GM19372 (cell line): Measurements from ENCODE around the gene IL1RAPL2.
"Not testable (repeated sequence)": the region's sequence is repeated elsewhere in the genome, so short reads cannot be mapped to it uniquely, and the experiment has no call there.

Experiments used
- ATAC-seq: cut with Tn5 transposase; IDR thresholded peaks from one replicate; pipeline ENCODE4 v1.9.1; 2021; ENCODE audit warnings: mild to moderate bottlenecking, low read depth, moderate library complexity; ENCODE audit not compliant: unreplicated experiment

IL1RAPL2 gene

DNA sequence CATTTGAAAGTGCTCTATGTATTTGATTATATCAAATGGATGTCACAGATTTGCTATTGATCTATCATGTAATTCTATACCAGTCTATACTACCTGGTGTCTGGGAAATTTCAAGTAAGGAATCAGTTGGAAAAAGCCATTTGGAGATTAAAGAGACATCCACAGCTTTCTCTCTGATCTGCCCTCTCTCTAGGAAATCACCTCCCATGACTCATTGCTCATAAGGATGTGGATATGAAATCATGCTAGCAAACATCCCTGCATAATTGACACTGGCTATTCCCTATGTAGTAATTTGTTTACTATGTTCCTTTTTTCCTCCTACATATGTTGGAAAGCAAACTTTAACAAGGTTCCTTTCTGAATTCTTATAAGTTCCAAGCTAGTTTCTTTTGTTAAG is 560.2 kb downstream of the IL1RAPL2 start:
- ATAC-seq, result no peak

- no peak for ATAC-seq
Measured at GRCh38 chrX:105134273-105134672, 568.3 kb downstream of the IL1RAPL2 start.

DNA sequence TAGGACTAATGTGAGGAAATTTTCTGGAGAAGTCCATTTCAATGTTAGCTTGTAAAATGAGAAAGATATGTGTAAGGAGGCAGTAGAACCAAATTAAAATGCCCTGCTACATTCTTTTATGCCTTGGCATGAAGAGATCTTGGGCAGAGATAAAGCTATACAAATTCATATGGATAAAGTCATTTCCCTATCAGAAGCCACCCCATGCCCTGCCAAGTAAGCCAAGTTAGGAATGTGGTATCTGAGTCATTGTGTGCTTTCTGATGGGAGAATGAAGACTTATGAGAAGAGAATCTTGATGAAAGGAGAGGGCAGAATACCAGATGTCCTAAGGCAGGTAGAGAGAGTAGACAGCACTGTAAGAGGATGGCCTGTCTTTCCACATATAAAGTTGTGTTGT is 570.8 kb downstream of the IL1RAPL2 start:
- ATAC-seq, result no peak

GRCh38 chrX:105150036-105150435 is 584.0 kb downstream of the IL1RAPL2 start:
- ATAC-seq, result no peak

DNA sequence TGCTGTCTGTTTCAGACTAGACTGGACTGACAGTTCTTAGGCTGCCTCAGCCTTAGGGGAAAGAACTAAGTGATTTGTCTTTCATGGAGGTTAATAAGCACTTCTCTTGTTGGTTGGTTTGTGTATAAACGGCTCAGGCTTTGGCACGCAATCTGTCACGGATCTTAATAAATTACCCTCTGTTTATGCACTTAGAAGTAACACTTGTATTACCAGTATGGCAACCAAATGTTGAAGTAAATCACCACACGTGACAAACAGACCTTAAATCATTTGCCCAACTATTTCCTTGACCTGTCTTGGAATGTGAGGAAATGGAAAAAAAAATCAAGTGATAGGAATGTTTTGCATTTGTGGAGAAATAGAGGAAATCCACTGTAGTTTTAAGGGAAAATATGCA is 584.6 kb downstream of the IL1RAPL2 start:
- ATAC-seq, result no peak

DNA sequence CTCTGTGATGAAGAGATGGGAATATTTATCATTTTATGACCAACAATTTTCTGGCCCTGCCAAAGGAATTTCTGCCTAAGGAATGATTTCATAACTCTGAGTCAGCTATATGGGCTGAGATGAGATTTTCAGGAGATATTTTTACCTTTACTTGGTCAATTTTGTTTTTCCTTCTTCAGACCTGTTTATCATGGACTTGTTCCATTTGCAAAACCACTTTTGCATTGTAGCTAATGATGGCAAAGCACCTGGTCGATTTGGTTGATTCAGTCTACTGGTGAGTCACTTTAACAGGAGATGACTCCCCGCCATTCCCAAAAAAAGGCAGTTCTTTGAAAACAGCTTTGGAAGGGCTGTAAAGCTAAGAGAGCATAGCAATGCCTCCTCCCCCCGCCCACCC is 601.2 kb downstream of the IL1RAPL2 start:
- no peak for ATAC-seq

DNA sequence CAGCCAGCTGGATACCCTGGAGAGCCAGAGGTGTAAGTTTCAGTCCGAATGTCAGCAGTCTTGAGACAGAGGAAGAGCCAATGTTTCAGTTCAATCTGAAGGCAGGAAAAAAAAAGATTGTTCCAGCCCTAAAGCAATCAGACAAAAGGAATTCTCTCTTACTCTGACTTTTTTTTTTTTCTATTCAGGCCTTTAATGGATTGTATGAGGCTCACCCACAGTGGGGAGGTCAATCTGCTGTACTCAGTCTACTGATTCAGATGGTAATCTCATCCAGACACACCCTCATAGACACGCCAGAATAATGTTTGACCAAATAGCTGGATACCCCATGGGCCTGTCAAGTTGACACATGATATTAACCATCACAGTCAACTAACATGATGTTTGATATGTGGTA is 602.6 kb downstream of the IL1RAPL2 start:
- ATAC-seq, result no peak

- no peak for ATAC-seq
Measured at GRCh38 chrX:105173071-105173470, 607.1 kb downstream of the IL1RAPL2 start.

GRCh38 chrX:105179644-105180043 is 613.6 kb downstream of the IL1RAPL2 start:
- ATAC-seq, result no peak

- no peak for ATAC-seq
Measured at GRCh38 chrX:105189093-105189492, 623.1 kb downstream of the IL1RAPL2 start.

DNA sequence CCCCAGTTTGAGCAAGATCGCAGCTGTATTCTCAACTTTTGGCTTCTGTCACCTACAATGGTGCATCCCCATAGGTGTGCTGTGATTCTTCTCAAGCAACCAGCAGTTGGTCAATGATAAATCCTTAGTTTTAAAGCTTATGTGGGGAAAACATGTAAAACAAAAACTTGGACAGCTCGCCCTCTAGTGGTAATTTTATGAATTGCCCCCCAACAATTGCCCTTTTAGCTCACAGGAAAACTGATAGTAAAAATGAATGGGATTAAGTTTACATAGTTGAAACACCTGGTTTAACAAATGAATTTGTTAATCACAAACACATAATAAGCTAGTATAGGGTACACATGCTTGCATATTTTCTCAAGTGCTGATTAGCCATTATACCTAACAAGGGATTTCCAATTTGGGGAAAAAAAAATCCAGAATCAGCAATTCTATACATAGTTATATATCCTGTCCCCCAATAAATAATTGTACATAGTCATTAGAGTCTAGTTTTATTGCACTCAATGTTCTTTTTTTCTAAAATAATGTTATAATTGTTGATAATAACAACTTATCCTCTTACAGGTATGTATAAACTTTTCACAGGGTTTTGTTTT is 624.4 kb downstream of the IL1RAPL2 start:
- ATAC-seq, result no peak

GRCh38 chrX:105191878-105192277 is 625.9 kb downstream of the IL1RAPL2 start:
- ATAC-seq, result peak; percentile 72

DNA sequence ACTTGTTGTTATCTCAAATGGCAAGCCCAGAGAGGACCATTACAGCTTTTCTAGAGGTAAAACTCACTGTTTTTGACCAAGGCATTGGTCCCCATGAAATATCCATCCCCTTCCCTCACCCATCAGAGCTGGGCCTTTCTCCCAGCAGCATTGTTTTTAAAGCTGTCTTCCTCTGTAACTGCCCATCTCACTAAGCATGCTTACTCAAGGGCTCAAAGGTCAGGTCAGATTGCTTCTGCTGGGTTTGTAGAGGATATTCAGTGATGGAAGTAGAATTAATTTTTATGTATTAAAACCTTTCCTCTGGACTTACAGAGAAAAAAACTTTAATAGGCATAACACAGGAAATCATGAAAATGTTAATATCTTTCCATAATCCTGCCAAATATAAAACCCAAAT is 643.4 kb downstream of the IL1RAPL2 start:
- no peak for ATAC-seq

DNA sequence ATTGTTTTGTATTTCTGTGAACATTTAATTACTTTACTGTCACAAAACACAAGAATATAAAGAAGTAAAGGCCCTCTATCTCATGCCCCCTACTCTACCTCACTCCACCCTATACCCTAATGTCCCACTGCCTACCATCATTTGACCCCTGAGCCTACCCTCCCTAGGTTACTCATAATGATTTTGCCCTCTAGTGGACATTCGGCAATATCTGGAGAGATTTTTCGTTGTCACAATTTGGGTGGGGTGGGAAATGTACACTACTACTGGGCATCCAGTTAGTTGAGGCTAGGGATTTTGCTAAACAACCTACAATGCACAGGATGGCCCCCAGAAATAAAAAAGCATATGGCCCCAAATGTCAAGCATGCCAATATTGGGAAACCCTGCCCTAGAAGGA is 644.3 kb downstream of the IL1RAPL2 start:
- no peak for ATAC-seq

DNA sequence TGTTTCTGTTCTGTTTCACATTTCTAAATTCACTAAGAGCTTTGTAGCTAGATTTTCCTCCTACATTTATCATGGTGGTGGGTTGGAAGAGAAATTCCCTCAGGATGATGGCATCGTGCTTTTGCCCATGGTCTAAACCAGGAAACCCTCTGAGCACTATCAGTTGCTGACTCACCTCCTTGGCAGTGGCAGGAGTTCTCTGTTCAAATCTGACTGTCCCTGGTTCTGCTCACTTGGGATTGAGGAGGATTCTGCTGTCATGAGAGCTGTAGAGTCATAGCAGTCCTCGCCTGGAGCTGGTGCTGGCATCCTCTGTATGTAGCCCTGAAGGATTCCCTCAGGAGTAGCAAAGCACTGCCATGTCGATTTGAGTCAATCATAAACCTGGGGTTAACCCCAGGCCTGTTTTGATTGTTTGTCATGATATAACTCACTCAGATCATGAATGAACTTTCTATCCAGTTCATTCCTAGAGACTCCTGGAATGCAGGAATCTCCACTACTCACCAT is 645.1 kb downstream of the IL1RAPL2 start:
- ATAC-seq, result no peak

DNA sequence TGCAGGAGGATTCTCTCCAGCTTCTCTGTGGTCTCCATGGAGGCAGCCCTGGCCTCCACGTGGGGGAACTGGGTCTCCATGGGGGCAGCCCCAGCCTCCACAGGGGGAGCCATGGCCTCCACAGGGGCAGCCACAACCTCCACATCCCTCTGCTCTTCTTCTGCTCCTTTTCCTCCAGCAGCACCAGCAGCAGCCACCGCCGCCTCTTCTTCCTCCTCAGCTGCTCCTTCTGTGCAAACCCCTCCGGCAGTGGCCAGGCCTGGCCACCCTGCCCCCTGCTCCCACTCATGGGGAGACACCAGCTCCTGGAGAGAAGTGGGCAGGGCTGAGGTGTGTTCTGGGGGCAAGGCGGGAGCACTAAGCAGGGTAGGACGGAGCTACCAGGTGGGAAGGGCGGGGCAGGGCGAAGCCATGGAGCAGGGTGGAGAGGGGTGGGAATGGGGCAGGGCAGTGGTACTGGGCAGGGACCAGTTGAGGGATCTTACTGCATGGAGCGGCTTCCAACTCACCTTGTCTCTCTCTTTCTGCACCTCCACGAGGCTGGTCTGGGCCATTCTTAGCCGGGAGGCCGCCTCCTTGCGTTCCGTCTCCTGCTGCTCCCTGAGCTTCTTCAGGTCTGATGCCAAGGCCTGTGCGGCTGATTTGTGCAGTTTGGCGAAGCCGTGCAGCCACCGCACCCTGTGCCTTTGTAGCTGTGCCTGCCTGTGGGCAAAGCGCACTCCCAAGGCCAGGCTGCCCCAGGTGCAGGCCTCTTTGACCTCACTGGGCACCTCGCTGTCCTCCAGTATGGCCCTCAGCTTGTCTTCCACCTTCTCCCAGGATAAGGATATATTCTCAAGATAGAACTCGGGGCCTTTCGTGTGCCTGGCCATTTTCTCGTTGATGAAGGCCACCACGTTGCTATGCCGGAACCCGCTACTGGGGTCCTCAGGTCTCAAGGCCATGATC is 653.7 kb downstream of the IL1RAPL2 start:
- no peak for ATAC-seq

GRCh38 chrX:105220636-105221035 is 654.6 kb downstream of the IL1RAPL2 start, which contains the start of gene TEX13A:
TSS of gene TEX13A (minus strand) at chrX:105220694. CDS start at chrX:105220397, 297 bp downstream.
- ATAC-seq, result no peak

- no peak for ATAC-seq
Measured at GRCh38 chrX:105221374-105221773, 655.4 kb downstream of the IL1RAPL2 start.

DNA sequence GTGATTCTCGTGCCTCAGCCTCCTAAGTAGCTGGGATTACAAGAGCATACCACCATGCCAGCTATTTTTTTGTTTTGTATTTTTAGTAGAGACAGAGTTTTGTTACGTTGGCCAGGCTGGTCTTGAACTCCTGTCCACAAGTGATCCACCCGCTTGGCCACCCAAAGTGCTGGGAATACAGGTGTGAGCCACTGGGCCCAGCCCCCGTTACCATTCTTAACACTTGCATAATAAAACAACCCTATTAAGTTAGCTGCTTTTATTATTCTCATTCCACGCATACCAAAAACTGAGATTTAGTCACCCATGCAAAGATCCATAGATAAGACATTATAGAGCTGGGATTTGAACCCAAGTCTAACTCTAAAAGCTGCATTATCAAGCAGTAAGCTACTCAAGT is 660.5 kb downstream of the IL1RAPL2 start:
- ATAC-seq, result no peak

DNA sequence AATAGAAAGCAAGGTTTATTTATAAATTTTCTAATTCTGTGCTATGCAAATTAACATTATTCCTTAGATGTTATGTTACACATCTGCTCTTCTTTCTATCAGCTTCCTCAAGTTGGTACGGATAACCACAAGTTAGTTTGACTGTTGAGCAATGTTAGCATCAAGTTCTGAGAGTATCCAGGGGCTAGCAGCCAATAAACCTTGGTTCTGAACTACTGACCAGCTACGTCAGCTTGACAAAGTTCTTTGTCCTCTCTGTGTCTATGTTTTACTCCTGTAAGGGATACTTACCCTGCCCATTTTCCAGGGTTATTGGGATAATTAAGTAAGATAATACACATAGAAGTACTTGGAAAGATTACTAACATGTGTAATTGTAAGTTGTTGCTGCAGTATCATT is 662.6 kb downstream of the IL1RAPL2 start:
- no peak for ATAC-seq

DNA sequence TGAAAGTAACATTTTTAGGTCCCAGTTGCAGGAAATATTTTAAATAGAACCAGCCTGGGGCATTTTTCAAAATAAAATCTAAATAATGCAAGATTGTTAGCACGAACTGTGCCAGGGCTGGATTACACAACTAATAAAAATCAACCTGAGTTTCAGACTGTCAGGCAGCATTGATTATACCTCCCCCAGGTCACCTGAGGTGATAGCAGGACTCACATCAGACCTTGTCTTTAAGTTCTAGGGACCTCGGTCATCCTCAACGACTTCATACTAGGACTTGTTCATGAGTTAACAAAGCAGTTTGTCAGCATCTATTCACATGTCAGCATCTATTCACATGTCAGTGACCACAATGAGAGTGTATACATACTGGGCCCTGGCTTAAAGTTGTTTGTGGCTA is 663.1 kb downstream of the IL1RAPL2 start:
- ATAC-seq, result no peak

- ATAC-seq, result not testable (repeated sequence)
Measured at GRCh38 chrX:105237407-105237806, 671.4 kb downstream of the IL1RAPL2 start.
